H9 (cell line): ENCODE data around the gene EXOC3L1. TPM values are rescaled to one million over a fixed set of nuclear protein-coding genes. Genes with fewer than 3 reads are reported as not detected.

ENCODE experiments used
- DNase-seq: peaks from one replicate; pipeline ENCODE4 v3.0.0-alpha.2; 2017
- H2AFZ ChIP-seq: one replicate; pipeline ENCODE4 v1.6.1; 2013; ENCODE audit warnings: mild to moderate bottlenecking, low read length, control low read depth, moderate library complexity
- H2AK5ac ChIP-seq: 2 replicates; pipeline ENCODE4 v1.6.1; 2013; ENCODE audit warnings: low read length, control low read depth, mixed read lengths; ENCODE audit not compliant: insufficient read length
- H2BK120ac ChIP-seq: one replicate; pipeline ENCODE4 v1.6.1; 2013; ENCODE audit warnings: low read depth, mild to moderate bottlenecking, low read length, control low read depth, inconsistent platforms; ENCODE audit not compliant: poor library complexity, severe bottlenecking
- H2BK12ac ChIP-seq: 2 replicates; pipeline ENCODE4 v1.6.1; 2013; ENCODE audit warnings: low read length, control low read depth, mixed read lengths, low read depth; ENCODE audit not compliant: insufficient read length
- H2BK15ac ChIP-seq: 2 replicates; pipeline ENCODE4 v1.6.1; 2013; ENCODE audit warnings: low read depth, low read length, control low read depth
- H2BK20ac ChIP-seq: one replicate; pipeline ENCODE4 v1.6.1; 2013; ENCODE audit warnings: low read depth, mild to moderate bottlenecking, low read length, control low read depth, inconsistent platforms; ENCODE audit not compliant: poor library complexity, severe bottlenecking
- H2BK5ac ChIP-seq: 2 replicates; pipeline ENCODE4 v1.6.1; 2013; ENCODE audit warnings: low read length, control low read depth, mixed read lengths; ENCODE audit not compliant: insufficient read length
- H3K14ac ChIP-seq: 2 replicates; pipeline ENCODE4 v1.6.1; 2013; ENCODE audit warnings: low read length, control low read depth; ENCODE audit not compliant: insufficient read depth
- H3K18ac ChIP-seq: 2 replicates; pipeline ENCODE4 v1.6.1; 2013; ENCODE audit warnings: low read depth, mild to moderate bottlenecking, mixed read lengths, low read length, control low read depth; ENCODE audit not compliant: insufficient read length
- H3K23ac ChIP-seq: 2 replicates; pipeline ENCODE4 v1.6.1; 2013; ENCODE audit warnings: low read length, control low read depth, mixed read lengths, low read depth; ENCODE audit not compliant: insufficient read length
- H3K23me2 ChIP-seq: 2 replicates; pipeline ENCODE4 v1.6.1; 2013; ENCODE audit warnings: low read depth, mild to moderate bottlenecking, mixed read lengths, low read length, control low read depth; ENCODE audit not compliant: insufficient read length, poor library complexity, severe bottlenecking
- H3K27ac ChIP-seq: 2 replicates; pipeline ENCODE4 v1.5.1; 2013; ENCODE audit warnings: low read length, control low read depth, mixed read lengths, low read depth; ENCODE audit not compliant: insufficient read length
- H3K27me3 ChIP-seq: 2 replicates; pipeline ENCODE4 v1.6.1; 2013; ENCODE audit warnings: low read length, control low read depth, inconsistent platforms; ENCODE audit not compliant: insufficient read depth
- H3K4ac ChIP-seq: 2 replicates; pipeline ENCODE4 v1.6.1; 2013; ENCODE audit warnings: low read depth, mild to moderate bottlenecking, control low read depth, inconsistent platforms, low read length, moderate library complexity
- H3K4me1 ChIP-seq: 2 replicates; pipeline ENCODE4 v1.6.1; 2013; ENCODE audit warnings: low read length, control low read depth, inconsistent platforms; ENCODE audit not compliant: insufficient read depth
- H3K4me2 ChIP-seq: 2 replicates; pipeline ENCODE4 v1.6.1; 2013; ENCODE audit warnings: low read length, control low read depth, mixed read lengths; ENCODE audit not compliant: insufficient read length, insufficient read depth
- H3K56ac ChIP-seq: 2 replicates; pipeline ENCODE4 v1.6.1; 2013; ENCODE audit warnings: low read depth, mild to moderate bottlenecking, mixed read lengths, low read length, control low read depth; ENCODE audit not compliant: insufficient read length
- H3K79me1 ChIP-seq: 2 replicates; pipeline ENCODE4 v1.6.1; 2013; ENCODE audit warnings: low read depth, mild to moderate bottlenecking, moderate library complexity, low read length, control low read depth, inconsistent platforms; ENCODE audit not compliant: insufficient read depth, poor library complexity, severe bottlenecking
- H3K79me2 ChIP-seq: 2 replicates; pipeline ENCODE4 v1.6.1; 2013; ENCODE audit warnings: low read length, control low read depth, inconsistent platforms; ENCODE audit not compliant: insufficient read depth
- H3K9ac ChIP-seq: 2 replicates; pipeline ENCODE4 v1.6.1; 2013; ENCODE audit warnings: low read length, control low read depth, mixed read lengths; ENCODE audit not compliant: insufficient read length; ENCODE audit errors: extremely low read depth
- H3K9me3 ChIP-seq: one replicate; pipeline ENCODE4 v1.6.1; 2013; ENCODE audit warnings: low read depth, low read length, inconsistent platforms; ENCODE audit not compliant: control insufficient read depth
- H3T11ph ChIP-seq: one replicate; pipeline ENCODE4 v1.6.1; 2013; ENCODE audit warnings: mild to moderate bottlenecking, low read length, control low read depth, inconsistent platforms
- H4K20me1 ChIP-seq: one replicate; pipeline ENCODE4 v1.6.1; 2013; ENCODE audit not compliant: control insufficient read depth, insufficient read length, insufficient read depth
- H4K5ac ChIP-seq: 2 replicates; pipeline ENCODE4 v1.6.1; 2013; ENCODE audit warnings: low read depth, mild to moderate bottlenecking, mixed read lengths, low read length, control low read depth; ENCODE audit not compliant: insufficient read length
- H4K8ac ChIP-seq: replicated peaks from 2 replicates; pipeline ENCODE4 v1.6.1; 2013; ENCODE audit warnings: low read length, control low read depth, mixed read lengths, low read depth; ENCODE audit not compliant: insufficient read length
- H4K91ac ChIP-seq: 2 replicates; pipeline ENCODE4 v1.6.1; 2013; ENCODE audit warnings: low read depth, mild to moderate bottlenecking, moderate library complexity, mixed read lengths, low read length, control low read depth; ENCODE audit not compliant: insufficient read length
- H3K27ac Mint-ChIP-seq, 3 experiments: 2 replicates in 2 of 3; 3 replicates in 1 of 3; pipeline ENCODE4 v1.8.0; 2020 to 2021; ENCODE audit warnings: mixed read lengths in 3 of 3, mild to moderate bottlenecking in 1 of 3, moderate library complexity in 1 of 3
- H3K27me3 Mint-ChIP-seq: 2 replicates; pipeline ENCODE4 v1.8.0; 2021; ENCODE audit warnings: low read depth, mild to moderate bottlenecking, moderate library complexity, mixed read lengths
- H3K36me3 Mint-ChIP-seq, 3 experiments: 2 replicates in 2 of 3; 3 replicates in 1 of 3; pipeline ENCODE4 v1.8.0; 2020 to 2021; ENCODE audit warnings: low read depth in 3 of 3, mixed read lengths in 3 of 3; ENCODE audit not compliant: insufficient read depth in 1 of 3
- H3K4me1 Mint-ChIP-seq, 2 experiments: 2 replicates each; pipeline ENCODE4 v1.8.0; 2020; ENCODE audit warnings: mixed read lengths in 2 of 2
- H3K4me3 Mint-ChIP-seq, 2 experiments: 2 replicates in 1 of 2; 3 replicates in 1 of 2; pipeline ENCODE4 v1.8.0; 2020 to 2021; ENCODE audit warnings: mild to moderate bottlenecking in 2 of 2, mixed read lengths in 2 of 2, moderate library complexity in 1 of 2
- H3K9me3 Mint-ChIP-seq, 2 experiments: 2 replicates in 1 of 2; 3 replicates in 1 of 2; pipeline ENCODE4 v1.8.0; 2020; ENCODE audit warnings: mild to moderate bottlenecking in 2 of 2, mixed read lengths in 2 of 2, moderate library complexity in 1 of 2
- WGBS: extraction: QIAGEN DNeasy Blood & Tissue Kit; methylation state at CpG from one replicate; pipeline ENCODE4 v1.1.7; 2013; ENCODE audit warnings: missing lambda C conversion rate, low lambda C conversion rate, mixed read lengths; ENCODE audit not compliant: insufficient read length; ENCODE audit errors: extremely low coverage; 5-methylcytosine and 5-hydroxymethylcytosine counted together
- total RNA-seq: library from RNA; stranded (reverse); gene quantifications from 2 replicates; pipeline ENCODE4 v1.2.1, GENCODE V29; 2021
- TF ChIP-seq, protein P1 (sequence below): fragments of 200-600 bp; sonication (generic); conservative IDR thresholded peaks from 3 replicates; pipeline ENCODE4 v1.8.0; 2021; ENCODE audit warnings: antibody characterized with exemption, mild to moderate bottlenecking

EXOC3L1 gene
- total RNA-seq, 1 experiment from 2014 or later = 3.3 TPM

DNA sequence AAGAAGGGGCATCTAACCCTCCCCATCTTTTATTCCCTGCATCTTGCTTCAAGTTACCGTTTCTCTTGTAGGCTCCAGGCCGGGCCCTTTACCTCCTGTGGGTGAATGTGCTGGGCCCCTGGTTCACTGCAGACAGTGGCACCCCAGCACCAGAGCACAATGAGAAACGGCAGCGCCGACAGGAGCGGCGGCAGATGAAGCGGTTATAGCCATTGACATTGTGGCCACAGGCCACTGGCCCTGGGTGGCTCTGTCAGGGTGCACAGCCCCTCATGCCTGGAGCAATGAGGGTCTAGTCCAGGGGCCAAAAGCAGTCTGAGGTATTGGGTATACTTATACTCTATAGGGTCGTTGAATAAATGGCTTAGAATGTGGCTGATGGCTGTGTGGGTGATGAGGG lies 39.0 kb upstream of the EXOC3L1 start:
- Histone ChIP-seq H3K9me3 (no peaks in the 10 kb centered on the region), H4K91ac (no peak overlapping the region), H3K4ac (no peak overlapping the region), H3K23ac (no peak overlapping the region), H2BK12ac (no peak overlapping the region), H3K14ac (no peak overlapping the region), H3K79me2 (peaks cover 5% of the 10 kb centered on the region; the same call in 1 of the 2 replicates), H4K8ac (no peak overlapping the region), H3K9ac (no peak overlapping the region), H2AK5ac (no peak overlapping the region), H4K5ac (no peak overlapping the region), H3K79me1 (peaks cover 3% of the 10 kb centered on the region), H3T11ph (no peak overlapping the region), H2BK20ac (no peak overlapping the region), H2BK5ac (no peak overlapping the region), H3K27ac (no peak overlapping the region), H3K4me1 (peaks cover 4% of the 10 kb centered on the region), H3K56ac (no peak overlapping the region), H2BK120ac (no peak overlapping the region), H3K23me2 (peaks cover 15% of the 10 kb centered on the region), H3K4me2 (no peak overlapping the region), H3K18ac (no peak overlapping the region), H3K27me3 (no peaks in the 10 kb centered on the region), H2BK15ac (no peak overlapping the region), H2AFZ (no peak overlapping the region), H4K20me1 (no peaks in the 10 kb centered on the region)
- Mint-ChIP-seq H3K36me3 (peaks cover 18 to 60% (median 50%) of the 10 kb centered on the region in 3 experiments; a peak in 6 of 7 replicates), H3K4me1 (peaks cover 17 to 20% of the 10 kb centered on the region in 2 experiments), H3K27me3 (peaks cover 9% of the 10 kb centered on the region), H3K27ac (no peak overlapping the region), H3K9me3 (no peaks in the 10 kb centered on the region; a peak in 1 of 5 replicates), H3K4me3 (peak overlapping the region; percentile 99 to 100)
- TF ChIP-seq, protein P1, sequence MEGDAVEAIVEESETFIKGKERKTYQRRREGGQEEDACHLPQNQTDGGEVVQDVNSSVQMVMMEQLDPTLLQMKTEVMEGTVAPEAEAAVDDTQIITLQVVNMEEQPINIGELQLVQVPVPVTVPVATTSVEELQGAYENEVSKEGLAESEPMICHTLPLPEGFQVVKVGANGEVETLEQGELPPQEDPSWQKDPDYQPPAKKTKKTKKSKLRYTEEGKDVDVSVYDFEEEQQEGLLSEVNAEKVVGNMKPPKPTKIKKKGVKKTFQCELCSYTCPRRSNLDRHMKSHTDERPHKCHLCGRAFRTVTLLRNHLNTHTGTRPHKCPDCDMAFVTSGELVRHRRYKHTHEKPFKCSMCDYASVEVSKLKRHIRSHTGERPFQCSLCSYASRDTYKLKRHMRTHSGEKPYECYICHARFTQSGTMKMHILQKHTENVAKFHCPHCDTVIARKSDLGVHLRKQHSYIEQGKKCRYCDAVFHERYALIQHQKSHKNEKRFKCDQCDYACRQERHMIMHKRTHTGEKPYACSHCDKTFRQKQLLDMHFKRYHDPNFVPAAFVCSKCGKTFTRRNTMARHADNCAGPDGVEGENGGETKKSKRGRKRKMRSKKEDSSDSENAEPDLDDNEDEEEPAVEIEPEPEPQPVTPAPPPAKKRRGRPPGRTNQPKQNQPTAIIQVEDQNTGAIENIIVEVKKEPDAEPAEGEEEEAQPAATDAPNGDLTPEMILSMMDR = no peak
- DNase-seq = no peak
- WGBS = no CpG with 5 or more reads among the region's 9 CpGs
